IMR-90 (cell line): ENCODE measurements around the gene ENO3. TPM values are rescaled to one million over a fixed set of nuclear protein-coding genes. Genes with fewer than 3 reads are reported as not detected.
A peak's percentile ranks its signal among the peaks of the same experiment; 100 is the strongest.

Experiments used
- ATAC-seq: fragments of 200-7000 bp; cut with Tn5 transposase; 2 replicates; pipeline ENCODE4 v1.9.1; 2020; ENCODE audit warnings: low read depth, mild to moderate bottlenecking, moderate library complexity
- BruUV-seq: library from RNA; stranded (reverse); fragments of 400-500 nt; replicated peaks from 2 replicates; lab custom pipeline; 2021; lab: Mats Ljungman, UMichigan
- CTCF ChIA-PET: fragments of 300-600 bp; formaldehyde crosslinking; extraction: SDS; loops from one replicate; lab custom pipeline; 2021; ENCODE audit warnings: antibody characterized with exemption; lab: Yijun Ruan, JAX
- POLR2A ChIA-PET: fragments of 300-600 bp; sonication (Branson Sonifier 250); formaldehyde crosslinking; loops from one replicate; lab custom pipeline; 2022; ENCODE audit warnings: antibody characterized with exemption; ENCODE audit not compliant: unreplicated experiment; lab: Charles Lee
- DNase-seq: peaks from one replicate; pipeline ENCODE4 v3.0.0; 2013
- H2AFZ ChIP-seq: replicated peaks from 2 replicates; pipeline ENCODE3; 2013; ENCODE audit warnings: low read length, mild to moderate bottlenecking; ENCODE audit not compliant: poor library complexity
- H2AK5ac ChIP-seq: 2 replicates; pipeline ENCODE4 v1.6.1; 2013; ENCODE audit warnings: low read depth, low read length, inconsistent platforms
- H2AK9ac ChIP-seq: replicated peaks from 2 replicates; pipeline ENCODE3; 2013; ENCODE audit warnings: mild to moderate bottlenecking, low read depth, low read length, moderate library complexity; ENCODE audit not compliant: poor library complexity
- H2BK120ac ChIP-seq: 2 replicates; pipeline ENCODE4 v1.6.1; 2013; ENCODE audit warnings: low read depth, low read length, inconsistent platforms
- H2BK15ac ChIP-seq: 3 replicates; pipeline ENCODE4 v1.6.1; 2013; ENCODE audit warnings: low read depth, low read length, inconsistent platforms
- H2BK20ac ChIP-seq: 2 replicates; pipeline ENCODE4 v1.6.1; 2013; ENCODE audit warnings: low read depth, mild to moderate bottlenecking, inconsistent platforms, low read length, moderate library complexity
- H2BK5ac ChIP-seq: 2 replicates; pipeline ENCODE4 v1.6.1; 2013; ENCODE audit warnings: mild to moderate bottlenecking, low read depth, low read length, inconsistent platforms; ENCODE audit not compliant: poor library complexity, severe bottlenecking
- H3K14ac ChIP-seq: replicated peaks from 2 replicates; pipeline ENCODE4 v1.6.1; 2013; ENCODE audit warnings: low read depth, low read length, inconsistent platforms
- H3K18ac ChIP-seq: 2 replicates; pipeline ENCODE4 v1.6.1; 2013; ENCODE audit warnings: low read depth, low read length, control low read depth
- H3K23ac ChIP-seq: 2 replicates; pipeline ENCODE4 v1.6.1; 2013; ENCODE audit warnings: low read depth, low read length, inconsistent platforms
- H3K27ac ChIP-seq: 2 replicates; pipeline ENCODE4 v1.5.1; 2013; ENCODE audit warnings: mild to moderate bottlenecking, control low read depth, low read length; ENCODE audit not compliant: insufficient read depth
- H3K27me3 ChIP-seq: 2 replicates; pipeline ENCODE4 v1.6.1; 2013; ENCODE audit warnings: low read length; ENCODE audit not compliant: control insufficient read depth, insufficient read depth
- H3K36me3 ChIP-seq: 2 replicates; pipeline ENCODE4 v1.6.1; 2013; ENCODE audit warnings: low read length, mixed read lengths; ENCODE audit not compliant: control insufficient read depth, insufficient read depth
- H3K4ac ChIP-seq: 2 replicates; pipeline ENCODE4 v1.6.1; 2013; ENCODE audit warnings: low read depth, low read length, inconsistent platforms
- H3K4me1 ChIP-seq: 2 replicates; pipeline ENCODE4 v1.6.1; 2013; ENCODE audit warnings: low read length, mixed read lengths; ENCODE audit not compliant: control insufficient read depth, insufficient read depth
- H3K4me2 ChIP-seq: 2 replicates; pipeline ENCODE4 v1.6.1; 2013; ENCODE audit warnings: low read depth, mild to moderate bottlenecking, control low read depth, low read length, moderate library complexity
- H3K4me3 ChIP-seq: 2 replicates; pipeline ENCODE4 v1.5.1; 2013; ENCODE audit warnings: low read depth, mild to moderate bottlenecking, control low read depth, low read length, moderate library complexity; ENCODE audit not compliant: insufficient read depth
- H3K56ac ChIP-seq: 2 replicates; pipeline ENCODE4 v1.6.1; 2013; ENCODE audit warnings: low read length, inconsistent platforms; ENCODE audit not compliant: insufficient read depth; ENCODE audit errors: extremely low read depth
- H3K79me1 ChIP-seq, 2 experiments: 2 replicates each; pipeline ENCODE4 v1.6.1; 2013; ENCODE audit warnings: low read length in 2 of 2, inconsistent platforms in 1 of 2, low read depth in 1 of 2
- H3K9ac ChIP-seq: 2 replicates; pipeline ENCODE4 v1.6.1; 2013; ENCODE audit warnings: low read depth, low read length, control low read depth
- H3K9me1 ChIP-seq: 2 replicates; pipeline ENCODE4 v1.6.1; 2013; ENCODE audit warnings: low read length, inconsistent platforms; ENCODE audit not compliant: insufficient read depth
- H3K9me3 ChIP-seq: 2 replicates; pipeline ENCODE4 v1.6.1; 2013; ENCODE audit warnings: low read length; ENCODE audit not compliant: control insufficient read depth, insufficient read depth
- H4K20me1 ChIP-seq: 2 replicates; pipeline ENCODE4 v1.6.1; 2013; ENCODE audit warnings: low read length, inconsistent platforms; ENCODE audit not compliant: insufficient read depth
- H4K5ac ChIP-seq: 2 replicates; pipeline ENCODE4 v1.6.1; 2013; ENCODE audit warnings: mild to moderate bottlenecking, low read depth, low read length, control low read depth
- H4K8ac ChIP-seq, 2 experiments: 2 replicates each; pipeline ENCODE4 v1.6.1; 2013; ENCODE audit warnings: low read depth in 2 of 2, low read length in 2 of 2, control low read depth in 1 of 2, inconsistent platforms in 1 of 2
- H4K91ac ChIP-seq: 2 replicates; pipeline ENCODE4 v1.6.1; 2013; ENCODE audit warnings: low read depth, low read length, inconsistent platforms; ENCODE audit not compliant: insufficient read depth
- BHLHE40 ChIP-seq: fragments of 150-350 bp; IDR thresholded peaks from 2 replicates; pipeline ENCODE4 v1.6.1; 2016; ENCODE audit warnings: mild to moderate bottlenecking, low read depth, low read length
- CHD1 ChIP-seq: IDR thresholded peaks from 2 replicates; pipeline ENCODE4 v1.6.1; 2012; ENCODE audit warnings: low read depth, low read length, improper control_type of control experiment
- CTCF ChIP-seq: conservative IDR thresholded peaks from 2 replicates; pipeline ENCODE4 v1.5.1; 2012; ENCODE audit warnings: mild to moderate bottlenecking, low read depth, low read length, improper control_type of control experiment
- ELK1 ChIP-seq: fragments of 150-350 bp; IDR thresholded peaks from 2 replicates; pipeline ENCODE4 v1.6.1; 2016; ENCODE audit warnings: low read depth, mild to moderate bottlenecking, low read length, moderate library complexity, borderline replicate concordance
- MAZ ChIP-seq: IDR thresholded peaks from 2 replicates; pipeline ENCODE4 v1.6.1; 2012; ENCODE audit warnings: low read depth, mild to moderate bottlenecking, low read length, improper control_type of control experiment, moderate library complexity, borderline replicate concordance
- MXI1 ChIP-seq: IDR thresholded peaks from 2 replicates; pipeline ENCODE4 v1.6.1; 2012; ENCODE audit warnings: low read depth, mild to moderate bottlenecking, low read length, moderate library complexity, borderline replicate concordance
- NFE2L2 ChIP-seq: fragments of 150-350 bp; IDR thresholded peaks from 2 replicates; pipeline ENCODE4 v1.6.1; 2016; ENCODE audit warnings: low read depth, mild to moderate bottlenecking, low read length
- RAD21 ChIP-seq: IDR thresholded peaks from 2 replicates; pipeline ENCODE4 v1.6.1; 2012; ENCODE audit warnings: low read length, improper control_type of control experiment
- SMC3 ChIP-seq: fragments of 150-350 bp; IDR thresholded peaks from 2 replicates; pipeline ENCODE4 v1.6.1; 2016; ENCODE audit warnings: low read depth, mild to moderate bottlenecking, antibody characterized with exemption, low read length, moderate library complexity
- USF2 ChIP-seq: fragments of 150-350 bp; IDR thresholded peaks from 2 replicates; pipeline ENCODE4 v1.6.1; 2017; ENCODE audit warnings: mild to moderate bottlenecking, antibody characterized with exemption, low read length, low read depth
- WGBS, 2 experiments: methylation state at CpG; one replicate each; pipeline versions ENCODE4 v1.1.5 to v1.1.7; 2013; ENCODE audit warnings: missing lambda C conversion rate in 2 of 2; ENCODE audit not compliant: insufficient read length in 1 of 2; ENCODE audit errors: extremely low coverage in 2 of 2; 5-methylcytosine and 5-hydroxymethylcytosine counted together
- dilution Hi-C: fragments of 300-500 bp; cut with HindIII; formaldehyde crosslinking; loops from one replicate; pipeline ENCODE4 v1.14.3; 2018; ENCODE audit warnings: low sequenced_read_pairs; ENCODE audit not compliant: unreplicated experiment
- in situ Hi-C: fragments of 300-500 bp; cut with MboI; formaldehyde crosslinking; loops from 3 replicates; pipeline ENCODE4 v1.14.3; 2019; ENCODE audit warnings: low sequenced_read_pairs, inconsistent platforms, mixed read lengths
- intact Hi-C: fragments of 100-400 bp; cut with micrococcal nuclease; formaldehyde crosslinking; loops from 2 replicates; pipeline ENCODE4 v1.10.0; 2022
- polyA plus RNA-seq, 3 experiments: library from polyadenylated mRNA; depleted of rRNA; stranded (reverse); fragments of >200 nt; gene quantifications; 2 replicates each; pipeline ENCODE4 v1.2.3, GENCODE V29; 2012; ENCODE audit warnings: low replicate concordance in 1 of 3
- total RNA-seq: library from RNA; depleted of rRNA; stranded (reverse); fragments of >200 nt; gene quantifications from 2 replicates; pipeline ENCODE4 v1.2.3, GENCODE V29; 2012

Gene ENO3
- total and polyA plus RNA-seq, 2 of the 4 experiments (the other 2 are of a cell fraction) = 1.4 to 5.1 TPM

- TF ChIP-seq MAZ = no peak
Measured at GRCh38 chr17:4973256-4974114, 22.6 kb downstream of the ENO3 start (continued).

- WGBS, 2 experiments = no CpG with 5 or more reads among the region's 9 CpGs
- no peak overlapping the region for H2BK20ac ChIP-seq
- intact Hi-C loops = no loop called here
- POLR2A ChIA-PET = no interaction called here
- dilution Hi-C loops = no loop called here
- H4K20me1 ChIP-seq = peaks cover 6% of the 10 kb centered on the region; the same call in 1 of the 2 replicates
- DNase-seq (no peak), ATAC-seq (no peak)
- H2BK120ac ChIP-seq = no peak overlapping the region
- peaks cover 10% of the 10 kb centered on the region for H3K4me1 ChIP-seq
- no peak overlapping the region for H2BK5ac ChIP-seq
- H4K8ac ChIP-seq = no peak overlapping the region
- no peak overlapping the region for H3K23ac ChIP-seq
- peaks cover 10 to 54% of the 10 kb centered on the region in 2 experiments; a peak in 2 of 4 replicates for H3K79me1 ChIP-seq
- H3K9ac ChIP-seq = no peak overlapping the region
- H3K4me3 ChIP-seq = no peak overlapping the region
- no peak overlapping the region for H3K18ac ChIP-seq
- peaks cover 29% of the 10 kb centered on the region for H3K9me1 ChIP-seq
- no peaks in the 10 kb centered on the region for H3K27me3 ChIP-seq
- peak overlapping the region; percentile 17 for H2AK9ac ChIP-seq
- in situ Hi-C loops = no loop called here
- no peak overlapping the region for H4K91ac ChIP-seq
- H4K5ac ChIP-seq = no peak overlapping the region
- no peak overlapping the region for H3K56ac ChIP-seq
- H3K36me3 ChIP-seq = peaks cover 54% of the 10 kb centered on the region
- no peak overlapping the region for H3K27ac ChIP-seq
- no peak overlapping the region for H3K4ac ChIP-seq
- H2AFZ ChIP-seq = no peak overlapping the region
- H2BK15ac ChIP-seq = no peak overlapping the region
- CTCF ChIA-PET = no interaction called here
- no peaks in the 10 kb centered on the region for H3K9me3 ChIP-seq
- H3K14ac ChIP-seq = no peak overlapping the region
- TF ChIP-seq MXI1 (no peak), SMC3 (no peak), MAZ (no peak), USF2 (no peak), CHD1 (no peak), BHLHE40 (no peak), NFE2L2 (no peak), ELK1 (no peak), CTCF (no peak), RAD21 (no peak)
- H3K4me2 ChIP-seq = no peak overlapping the region
- H2AK5ac ChIP-seq = no peak overlapping the region
- no TSS peak for BruUV-seq
Measured at GRCh38 chr17:4974115-4974670, 23.3 kb downstream of the ENO3 start.
